ENCODE measurements around the gene DHH.
A peak's percentile ranks its signal among the peaks of the same experiment; 100 is the strongest.

DHH gene

DNA sequence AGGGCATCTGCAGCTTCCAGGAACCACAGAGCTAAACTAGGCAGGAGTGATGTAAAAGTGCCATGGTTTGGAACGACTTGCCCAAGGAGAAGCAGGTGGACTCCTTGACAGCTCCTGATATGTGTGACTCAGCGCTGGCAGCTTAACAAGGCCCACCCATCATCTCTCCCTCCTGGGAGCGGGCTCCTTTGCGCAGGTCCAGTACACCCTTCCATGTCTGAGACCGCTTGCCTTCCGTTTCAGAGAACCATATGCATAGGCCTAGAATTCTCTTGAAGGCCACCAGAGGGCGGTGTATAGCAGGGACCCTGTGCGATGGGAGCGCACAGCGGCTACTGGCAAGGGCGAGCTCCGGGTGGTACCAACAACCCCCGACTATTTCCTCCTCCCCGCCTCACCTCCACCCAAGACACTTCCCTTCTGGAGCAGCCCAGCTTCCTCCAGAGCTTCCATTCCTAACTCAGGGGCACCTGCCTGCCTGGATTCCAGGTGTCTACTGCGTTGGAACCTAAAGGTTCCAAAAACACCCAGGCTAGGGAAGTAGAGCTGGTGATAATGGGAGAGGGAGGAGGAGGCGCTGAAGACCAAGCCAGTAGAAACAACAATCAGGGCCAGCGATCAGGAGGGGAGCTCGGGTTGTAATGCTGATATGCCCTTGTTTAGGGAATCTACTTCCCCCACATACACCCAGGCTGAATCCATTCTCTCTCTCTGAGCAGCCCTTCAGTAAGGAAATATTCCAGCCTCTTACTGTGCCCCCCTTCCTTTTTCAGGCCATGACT is 6.3 kb downstream of the DHH start:
- TF ChIP-seq, protein P1, sequence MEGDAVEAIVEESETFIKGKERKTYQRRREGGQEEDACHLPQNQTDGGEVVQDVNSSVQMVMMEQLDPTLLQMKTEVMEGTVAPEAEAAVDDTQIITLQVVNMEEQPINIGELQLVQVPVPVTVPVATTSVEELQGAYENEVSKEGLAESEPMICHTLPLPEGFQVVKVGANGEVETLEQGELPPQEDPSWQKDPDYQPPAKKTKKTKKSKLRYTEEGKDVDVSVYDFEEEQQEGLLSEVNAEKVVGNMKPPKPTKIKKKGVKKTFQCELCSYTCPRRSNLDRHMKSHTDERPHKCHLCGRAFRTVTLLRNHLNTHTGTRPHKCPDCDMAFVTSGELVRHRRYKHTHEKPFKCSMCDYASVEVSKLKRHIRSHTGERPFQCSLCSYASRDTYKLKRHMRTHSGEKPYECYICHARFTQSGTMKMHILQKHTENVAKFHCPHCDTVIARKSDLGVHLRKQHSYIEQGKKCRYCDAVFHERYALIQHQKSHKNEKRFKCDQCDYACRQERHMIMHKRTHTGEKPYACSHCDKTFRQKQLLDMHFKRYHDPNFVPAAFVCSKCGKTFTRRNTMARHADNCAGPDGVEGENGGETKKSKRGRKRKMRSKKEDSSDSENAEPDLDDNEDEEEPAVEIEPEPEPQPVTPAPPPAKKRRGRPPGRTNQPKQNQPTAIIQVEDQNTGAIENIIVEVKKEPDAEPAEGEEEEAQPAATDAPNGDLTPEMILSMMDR (conservative IDR thresholded peaks at IDR 0.05): peak; percentile 98
- H3K27ac ChIP-seq: no peak overlapping the region

- no peak overlapping the region for H3K27ac ChIP-seq
- TF ChIP-seq, protein P1 (conservative IDR thresholded peaks at IDR 0.05): no peak
These were observed 8.5 kb downstream of the DHH start for GRCh38 chr12:49086116-49086515.

DNA sequence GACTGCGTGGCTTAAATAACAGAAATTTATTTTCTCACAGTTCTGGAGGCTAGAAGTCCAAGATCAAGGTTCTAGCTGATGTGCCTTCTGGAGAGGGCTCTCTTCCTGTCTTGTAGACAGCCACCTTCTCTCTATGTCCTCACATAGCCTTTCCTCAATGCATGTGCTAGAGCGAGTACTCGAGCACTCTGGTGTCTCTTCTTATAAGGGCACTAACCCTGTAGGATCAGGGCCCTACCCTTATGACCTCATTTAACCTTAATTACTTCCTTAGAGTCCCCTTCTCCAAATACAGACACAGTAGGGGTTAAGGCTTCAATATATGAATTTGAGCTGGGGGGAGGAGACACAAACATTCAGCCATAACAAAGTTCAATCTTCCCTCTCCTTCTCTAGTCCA is 10.2 kb downstream of the DHH start:
- no peak overlapping the region for H3K27ac ChIP-seq
- TF ChIP-seq, protein P1 (conservative IDR thresholded peaks at IDR 0.05): no peak

GRCh38 chr12:49079793-49080192 is 14.8 kb downstream of the DHH start:
- TF ChIP-seq, protein P1 (conservative IDR thresholded peaks at IDR 0.05): no peak

DNA sequence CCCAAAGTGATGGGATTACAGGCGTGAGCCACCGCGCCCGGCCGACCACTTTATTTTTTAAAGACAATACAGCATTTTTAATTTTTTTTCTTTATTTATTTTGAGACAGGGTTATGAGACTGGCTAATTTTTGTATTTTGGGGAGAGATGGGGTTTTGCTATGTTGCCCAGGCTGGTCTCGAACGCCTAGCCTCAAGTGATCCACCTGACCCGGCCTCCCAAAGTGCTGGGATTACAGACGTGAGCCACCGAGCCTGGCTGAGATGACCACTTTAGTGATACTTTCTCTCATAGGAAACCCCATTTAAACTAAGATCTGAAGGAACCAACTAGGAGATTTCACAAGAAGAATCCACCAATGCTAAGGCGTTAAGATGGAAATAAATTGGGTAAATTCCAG is 23.6 kb downstream of the DHH start:
- TF ChIP-seq, protein P1 (conservative IDR thresholded peaks at IDR 0.05): no peak
- no peak overlapping the region; the same call in 1 of the 2 replicates for H3K27ac ChIP-seq

More at GRCh38 chr12:49079793-49080192, 14.8 kb downstream of the DHH start:
- no peak overlapping the region for H3K27ac ChIP-seq

GRCh38 chr12:49069507-49070346 is 24.9 kb downstream of the DHH start, which contains the start of gene RHEBL1:
RHEBL1 (minus strand) TSS chr12:49069979; CDS start chr12:49069785, 194 bp downstream.
- TF ChIP-seq, protein P1 (conservative IDR thresholded peaks at IDR 0.05): peak; percentile 47
- peak within 1 kb of the TSS; percentile 56 for H3K27ac ChIP-seq

DNA sequence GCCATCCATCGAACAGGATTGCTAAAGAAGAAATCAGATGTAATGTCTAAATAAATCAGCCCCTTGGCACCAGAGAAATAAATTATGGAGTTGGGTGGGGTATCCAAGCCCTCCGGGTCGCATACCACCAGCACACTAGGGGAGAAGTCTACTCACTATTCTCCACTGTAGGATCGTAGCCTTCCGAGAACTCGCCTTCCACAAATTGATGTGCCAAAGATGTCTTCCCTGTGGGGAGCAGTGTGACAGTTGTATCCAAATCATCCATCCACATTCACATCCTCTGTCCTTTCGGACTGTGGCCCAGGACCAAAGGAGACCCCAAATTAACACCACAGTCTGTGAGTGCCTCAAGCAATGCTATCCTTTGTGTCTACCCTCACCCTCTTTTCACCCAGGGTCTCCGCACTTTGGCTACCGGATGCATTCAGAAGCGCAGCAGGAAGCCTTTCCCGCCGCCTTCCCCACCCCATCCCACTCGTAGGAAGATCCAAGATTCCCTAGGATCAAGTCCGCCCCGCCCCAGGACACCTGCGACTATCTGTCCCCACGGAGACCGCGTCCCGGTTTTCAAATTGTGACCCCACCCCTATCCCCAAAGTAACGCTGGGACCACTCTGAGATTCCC is 25.6 kb downstream of the DHH start:
- TF ChIP-seq, protein P1 (conservative IDR thresholded peaks at IDR 0.05): no peak
- H3K27ac ChIP-seq: peak overlapping the region; percentile 56
